Hepatocyte (in vitro differentiated cells): ENCODE data around the gene RTP1.

Experiments
- EZH2phosphoT487 ChIP-seq: fragments of 200-600 bp; sonication (generic); IDR thresholded peaks from one replicate; pipeline ENCODE4 v1.6.1; 2018; ENCODE audit warnings: antibody characterized with exemption, mild to moderate bottlenecking, low read depth, moderate library complexity; ENCODE audit not compliant: unreplicated experiment, severe bottlenecking
- TF ChIP-seq, protein P1 (sequence below): fragments of 200-600 bp; sonication (generic); IDR thresholded peaks from 2 replicates; pipeline ENCODE4 v1.5.1; 2016; ENCODE audit warnings: antibody characterized with exemption, mild to moderate bottlenecking; ENCODE audit not compliant: poor library complexity

DNA sequence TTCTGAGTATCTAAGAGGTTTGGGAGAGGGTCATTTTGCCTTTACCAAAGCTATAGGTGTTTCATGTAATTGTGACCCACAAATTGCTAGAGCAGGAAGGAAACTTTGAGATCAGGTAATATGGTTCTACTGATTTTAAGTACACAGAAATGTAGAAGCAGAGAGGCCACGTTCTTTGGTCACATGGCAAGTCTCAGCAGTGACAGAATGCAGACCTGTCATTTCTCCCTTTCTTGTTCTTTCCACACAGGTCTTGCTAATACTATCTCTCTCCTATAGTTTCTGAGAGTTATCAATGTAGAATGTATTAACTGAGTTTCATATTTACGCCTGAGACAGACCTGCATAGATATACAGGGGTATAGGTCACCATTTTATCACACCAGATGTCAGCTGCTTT lies 10.9 kb upstream of the RTP1 start:
- TF ChIP-seq, protein P1, sequence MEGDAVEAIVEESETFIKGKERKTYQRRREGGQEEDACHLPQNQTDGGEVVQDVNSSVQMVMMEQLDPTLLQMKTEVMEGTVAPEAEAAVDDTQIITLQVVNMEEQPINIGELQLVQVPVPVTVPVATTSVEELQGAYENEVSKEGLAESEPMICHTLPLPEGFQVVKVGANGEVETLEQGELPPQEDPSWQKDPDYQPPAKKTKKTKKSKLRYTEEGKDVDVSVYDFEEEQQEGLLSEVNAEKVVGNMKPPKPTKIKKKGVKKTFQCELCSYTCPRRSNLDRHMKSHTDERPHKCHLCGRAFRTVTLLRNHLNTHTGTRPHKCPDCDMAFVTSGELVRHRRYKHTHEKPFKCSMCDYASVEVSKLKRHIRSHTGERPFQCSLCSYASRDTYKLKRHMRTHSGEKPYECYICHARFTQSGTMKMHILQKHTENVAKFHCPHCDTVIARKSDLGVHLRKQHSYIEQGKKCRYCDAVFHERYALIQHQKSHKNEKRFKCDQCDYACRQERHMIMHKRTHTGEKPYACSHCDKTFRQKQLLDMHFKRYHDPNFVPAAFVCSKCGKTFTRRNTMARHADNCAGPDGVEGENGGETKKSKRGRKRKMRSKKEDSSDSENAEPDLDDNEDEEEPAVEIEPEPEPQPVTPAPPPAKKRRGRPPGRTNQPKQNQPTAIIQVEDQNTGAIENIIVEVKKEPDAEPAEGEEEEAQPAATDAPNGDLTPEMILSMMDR = no peak
- no peak for TF ChIP-seq EZH2phosphoT487
